SIG-M5 (cell line): ENCODE measurements around the gene FMO5.
"Not testable (repeated sequence)": the region's sequence is repeated elsewhere in the genome, so short reads cannot be mapped to it uniquely, and the experiment has no call there.

Source experiments
- DNase-seq: peaks from one replicate; lab custom pipeline; 2025; lab: John Stamatoyannopoulos, UW

Gene FMO5

DNA sequence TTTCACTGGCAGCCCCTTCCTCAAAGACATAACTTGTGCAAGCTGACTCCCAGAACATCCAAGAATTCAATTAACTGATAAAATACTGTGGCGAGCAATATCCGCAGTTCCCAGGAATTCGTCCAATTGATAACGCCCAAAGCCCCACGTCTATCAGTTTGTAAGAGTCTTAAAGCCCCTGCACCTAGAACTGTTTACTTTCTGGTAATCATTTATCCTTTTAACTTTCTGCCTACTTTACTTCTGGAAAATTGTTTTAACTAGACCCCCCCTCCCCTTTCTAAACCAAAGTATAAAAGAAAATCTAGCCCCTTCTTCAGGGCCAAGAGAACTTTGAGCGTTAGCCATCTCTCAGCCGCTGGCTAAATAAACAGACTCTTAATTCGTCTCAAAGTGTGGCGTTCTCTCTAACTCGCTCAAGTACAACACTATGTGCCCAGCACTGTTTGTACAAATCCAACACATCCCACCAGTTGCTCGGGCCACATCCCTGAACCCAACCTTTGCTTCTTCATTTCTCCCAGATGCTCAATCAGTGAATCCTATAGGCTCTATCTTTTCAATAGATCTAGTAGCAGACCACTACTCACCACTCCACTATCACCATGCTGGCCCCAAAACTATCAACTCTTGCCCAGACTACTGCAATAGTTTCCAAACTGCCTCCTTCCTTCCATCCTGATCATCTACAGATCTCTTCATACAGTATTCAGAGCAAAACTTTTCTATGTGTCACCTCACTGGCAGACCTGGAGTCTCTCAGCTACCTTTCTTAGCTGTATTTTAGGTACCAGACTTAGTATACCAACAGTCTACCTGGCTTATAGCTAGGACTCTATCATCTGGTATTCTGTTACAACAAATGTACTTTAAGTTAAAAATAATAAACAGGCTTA is 14.0 kb upstream of the FMO5 start:
- no peak for DNase-seq

GRCh38 chr1:147238053-147238902 is 13.1 kb upstream of the FMO5 start:
- no peak for DNase-seq

- no peak for DNase-seq
These were observed 12.0 kb upstream of the FMO5 start for GRCh38 chr1:147236959-147237791.

DNA sequence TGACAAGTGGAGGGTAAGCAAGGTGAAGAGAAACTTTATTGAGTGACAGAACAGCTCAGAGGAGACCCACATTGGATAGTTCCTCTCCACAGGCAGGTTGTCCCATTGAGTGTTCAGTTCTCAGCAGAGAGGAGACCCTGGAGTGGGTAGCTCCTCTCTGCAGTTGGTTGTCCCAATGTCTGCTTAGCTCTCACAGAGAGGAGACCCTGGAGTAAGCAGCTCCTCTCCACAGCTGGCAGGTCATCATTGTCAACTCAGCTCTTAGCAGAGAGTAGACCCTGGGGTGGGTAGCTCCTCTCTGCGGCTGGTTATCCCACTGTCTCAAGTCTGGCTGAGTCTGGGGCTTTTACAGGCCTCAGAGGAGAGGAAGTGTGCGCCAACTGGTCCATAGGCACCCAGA is 11.3 kb upstream of the FMO5 start:
- no peak for DNase-seq

- DNase-seq = no peak
These were observed 10.7 kb upstream of the FMO5 start for GRCh38 chr1:147235822-147236221.

- DNase-seq = not testable (repeated sequence)
These were observed 8.8 kb upstream of the FMO5 start for GRCh38 chr1:147233903-147234302.

DNA sequence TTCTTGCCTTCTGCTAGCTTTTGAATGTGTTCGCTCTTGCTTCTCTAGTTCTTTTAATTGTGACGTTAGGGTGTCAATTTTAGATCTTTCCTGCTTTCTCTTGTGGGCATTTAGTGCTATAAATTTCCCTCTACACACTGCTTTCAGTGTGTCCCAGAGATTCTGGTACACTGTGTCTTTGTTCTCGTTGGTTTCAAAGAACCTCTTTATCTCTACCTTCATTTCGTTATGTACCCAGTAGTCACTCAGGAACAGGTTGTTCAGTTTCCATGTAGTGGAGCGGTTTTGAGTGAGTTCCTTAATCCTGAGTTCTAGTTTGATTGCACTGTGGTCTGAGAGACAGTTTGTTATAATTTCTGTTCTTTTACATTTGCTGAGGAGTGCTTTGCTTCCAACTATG is 5.9 kb upstream of the FMO5 start:
- not testable (repeated sequence) for DNase-seq

DNA sequence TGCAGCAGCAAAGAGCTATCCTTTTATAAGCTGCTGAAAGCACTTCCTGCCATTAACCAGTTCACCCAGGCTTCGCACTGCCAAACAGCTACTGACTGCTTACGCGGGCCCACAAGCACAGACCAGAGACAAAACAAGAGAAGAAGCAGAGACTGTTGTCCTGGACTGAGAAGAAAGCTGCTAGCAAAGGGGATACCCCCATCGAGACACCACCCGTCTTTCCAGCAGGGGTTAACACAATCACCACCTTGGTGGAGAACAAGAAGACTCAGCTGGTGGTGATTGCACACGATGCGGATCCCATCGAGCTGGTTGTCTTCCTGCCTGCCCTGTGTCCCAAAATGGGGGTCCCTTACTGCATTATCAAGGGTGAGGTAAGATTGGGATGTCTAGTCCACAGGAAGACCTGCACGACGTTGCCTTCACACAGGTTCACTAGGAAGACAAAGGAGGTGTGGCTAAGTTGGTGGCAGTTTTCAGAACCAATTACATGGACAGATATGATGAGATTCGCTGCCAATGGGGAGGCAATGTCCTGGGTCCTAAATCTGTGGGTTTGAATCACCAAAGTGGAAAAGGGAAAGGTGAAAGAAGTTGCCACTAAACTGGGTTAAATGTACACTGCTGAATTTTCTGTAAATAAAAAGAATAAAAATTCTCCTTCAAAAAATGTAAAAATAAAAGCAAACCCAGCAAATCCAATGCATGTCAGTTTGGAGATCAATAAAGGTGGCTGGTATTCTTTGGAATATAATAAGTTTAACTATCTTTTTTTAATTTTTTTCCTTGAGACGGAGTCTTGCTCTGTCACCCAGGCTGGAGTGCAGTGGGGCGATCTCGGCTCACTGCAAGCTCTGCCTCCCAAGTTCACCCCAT is 1.2 kb downstream of the FMO5 start:
- DNase-seq = no peak

DNA sequence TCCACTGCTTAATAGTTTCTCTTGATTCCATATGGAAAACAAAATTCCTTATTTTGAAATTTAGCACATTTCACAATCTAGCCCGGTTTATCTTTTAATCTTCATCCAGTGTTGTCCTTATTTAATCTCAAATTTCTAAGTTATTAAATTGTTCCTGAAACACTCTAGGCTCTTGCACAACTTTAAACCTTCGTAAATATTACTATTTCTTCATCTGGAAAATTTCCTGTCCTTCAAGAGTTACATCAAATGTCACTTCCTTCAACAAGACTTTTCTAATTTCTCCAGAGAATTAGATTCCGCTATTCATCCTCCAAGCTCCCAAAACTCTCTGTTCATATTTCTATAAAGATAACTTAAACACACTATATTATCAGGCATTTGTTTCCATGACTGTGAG is 6.5 kb downstream of the FMO5 start:
- no peak for DNase-seq

DNA sequence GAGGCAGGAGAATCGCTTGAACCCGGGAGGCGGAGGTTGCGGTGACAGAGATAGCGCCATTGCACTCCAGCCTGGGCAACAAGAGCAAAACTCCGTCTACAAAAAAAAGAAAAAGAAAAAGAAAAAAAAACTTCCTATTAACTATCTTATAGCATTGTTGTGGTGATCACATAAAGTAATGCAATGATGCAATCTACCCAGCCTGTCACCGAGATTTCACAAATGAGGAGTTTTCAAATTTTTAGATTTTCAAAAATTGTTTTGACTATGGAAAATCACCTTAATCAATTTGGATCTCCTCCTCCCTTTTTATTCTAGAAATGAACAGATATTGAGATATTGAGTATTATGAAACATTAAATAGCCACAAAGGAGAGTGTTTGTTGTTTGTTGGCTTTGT is 8.0 kb downstream of the FMO5 start:
- no peak for DNase-seq

DNA sequence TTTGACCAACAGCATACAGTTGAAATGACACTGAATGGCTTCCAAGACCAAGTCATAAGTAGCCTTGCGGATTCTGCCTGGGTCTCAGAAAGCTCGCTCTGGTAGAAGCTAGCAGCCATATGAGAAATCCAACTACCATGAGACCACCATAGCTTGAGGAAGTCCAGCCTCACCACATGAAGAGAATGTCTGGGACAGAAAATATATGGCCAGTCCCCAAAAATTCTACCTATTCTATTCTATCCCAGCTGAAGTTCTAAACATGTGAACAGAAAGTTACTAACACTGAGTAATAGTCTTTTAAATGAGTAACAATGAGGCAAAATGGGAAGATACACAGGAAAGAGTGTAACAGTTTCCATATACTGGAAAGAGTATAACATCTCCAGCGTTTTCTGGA is 9.0 kb downstream of the FMO5 start:
- no peak for DNase-seq

- no peak for DNase-seq
These were observed 9.6 kb downstream of the FMO5 start for GRCh38 chr1:147215540-147215916.

DNA sequence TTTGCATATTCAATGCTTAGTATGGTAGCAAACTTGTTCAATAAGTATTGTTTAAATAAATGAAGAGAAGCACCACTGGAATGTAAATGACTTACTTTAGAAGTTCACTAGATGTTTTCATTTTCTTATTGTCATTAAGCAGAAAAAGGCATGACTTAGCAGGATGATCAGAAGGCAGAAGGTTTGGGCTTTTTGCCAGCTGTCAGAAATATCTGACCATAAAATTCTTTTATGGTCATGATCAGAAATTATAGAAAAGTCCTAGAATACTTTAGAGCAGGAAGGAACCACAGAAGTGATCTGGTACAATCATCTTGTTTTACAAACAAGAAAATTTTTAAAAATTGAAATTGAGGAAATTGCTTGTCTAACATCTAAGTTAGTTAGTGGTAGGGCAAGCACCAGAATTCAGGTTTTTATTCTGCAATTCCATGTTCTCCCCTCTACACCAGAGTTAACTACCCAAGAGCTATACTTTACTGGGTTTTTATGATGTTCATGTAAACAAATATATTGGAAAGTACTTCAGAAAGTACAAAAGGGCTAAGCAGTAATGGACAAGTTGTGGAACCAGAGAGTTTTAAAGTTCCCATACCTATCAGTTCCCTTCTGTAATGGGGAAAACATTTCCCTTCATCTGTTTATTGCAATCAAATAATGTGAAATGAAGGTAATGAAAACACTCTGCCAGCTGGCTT is 10.1 kb downstream of the FMO5 start:
- DNase-seq = no peak

GRCh38 chr1:147214325-147214724 is 10.8 kb downstream of the FMO5 start:
- no peak for DNase-seq

GRCh38 chr1:147213271-147213670 is 11.9 kb downstream of the FMO5 start:
- no peak for DNase-seq

- no peak for DNase-seq
These were observed 13.6 kb downstream of the FMO5 start for GRCh38 chr1:147211577-147211976.

- DNase-seq = no peak
These were observed 14.2 kb downstream of the FMO5 start for GRCh38 chr1:147210987-147211386.

- no peak for DNase-seq
These were observed 15.0 kb downstream of the FMO5 start for GRCh38 chr1:147209825-147210821.

GRCh38 chr1:147208619-147209018 is 16.5 kb downstream of the FMO5 start:
- no peak for DNase-seq
